Measurements from ENCODE around the gene TMED1.
"Not testable (repeated sequence)": the region's sequence is repeated elsewhere in the genome, so short reads cannot be mapped to it uniquely, and the experiment has no call there.

TMED1 gene

DNA sequence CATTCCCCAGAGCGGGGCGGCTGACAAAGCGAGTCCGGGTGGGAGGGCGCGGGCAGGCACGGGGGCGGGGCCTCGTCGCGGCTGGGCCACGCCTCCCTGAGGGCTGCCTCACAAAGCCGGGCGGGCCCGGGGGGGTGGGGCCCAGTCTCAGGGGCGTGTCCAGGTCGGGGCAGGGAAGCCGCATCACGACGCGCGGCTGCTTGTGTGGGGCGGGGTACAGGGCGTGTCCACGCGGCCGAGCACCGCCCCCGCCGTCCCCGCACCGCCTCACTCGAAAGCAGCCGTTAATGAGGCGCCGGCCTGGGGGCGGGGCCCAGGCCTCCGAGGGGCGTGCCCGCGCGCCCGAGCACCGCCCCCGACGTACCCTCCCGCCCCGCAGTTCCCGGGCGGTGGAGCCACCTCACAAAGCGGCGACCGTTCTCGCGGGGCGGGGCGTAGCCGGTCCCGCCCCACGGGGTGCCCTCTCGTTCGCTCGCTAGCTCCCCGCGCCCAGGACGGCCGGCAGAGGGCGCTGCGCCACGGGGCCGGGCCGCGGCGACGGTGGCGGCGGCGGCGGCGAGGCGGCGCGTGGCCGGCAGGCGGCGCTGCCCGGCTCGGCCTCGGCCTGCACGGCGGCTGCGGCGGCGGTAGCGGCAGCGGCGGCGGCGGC, 35.1 kb upstream of the TMED1 start, which contains the start of gene CARM1:
TSS of gene CARM1 (plus strand) at position 599 of the 649 bp plus-strand sequence. CDS start 150 bp downstream, outside the sequence.
- Histone ChIP-seq H3K9me3 (no peaks in the 10 kb centered on the region), H3K36me3 (no peaks in the 10 kb centered on the region), H3K4me3 (ENCODE audit: low read depth, low read length) (peak within 1 kb of the TSS; percentile 75), H3K27me3 (no peaks in the 10 kb centered on the region), H3K4me1 (no peaks in the 10 kb centered on the region; the same call in 1 of the 2 replicates)
- TF ChIP-seq, protein P1, sequence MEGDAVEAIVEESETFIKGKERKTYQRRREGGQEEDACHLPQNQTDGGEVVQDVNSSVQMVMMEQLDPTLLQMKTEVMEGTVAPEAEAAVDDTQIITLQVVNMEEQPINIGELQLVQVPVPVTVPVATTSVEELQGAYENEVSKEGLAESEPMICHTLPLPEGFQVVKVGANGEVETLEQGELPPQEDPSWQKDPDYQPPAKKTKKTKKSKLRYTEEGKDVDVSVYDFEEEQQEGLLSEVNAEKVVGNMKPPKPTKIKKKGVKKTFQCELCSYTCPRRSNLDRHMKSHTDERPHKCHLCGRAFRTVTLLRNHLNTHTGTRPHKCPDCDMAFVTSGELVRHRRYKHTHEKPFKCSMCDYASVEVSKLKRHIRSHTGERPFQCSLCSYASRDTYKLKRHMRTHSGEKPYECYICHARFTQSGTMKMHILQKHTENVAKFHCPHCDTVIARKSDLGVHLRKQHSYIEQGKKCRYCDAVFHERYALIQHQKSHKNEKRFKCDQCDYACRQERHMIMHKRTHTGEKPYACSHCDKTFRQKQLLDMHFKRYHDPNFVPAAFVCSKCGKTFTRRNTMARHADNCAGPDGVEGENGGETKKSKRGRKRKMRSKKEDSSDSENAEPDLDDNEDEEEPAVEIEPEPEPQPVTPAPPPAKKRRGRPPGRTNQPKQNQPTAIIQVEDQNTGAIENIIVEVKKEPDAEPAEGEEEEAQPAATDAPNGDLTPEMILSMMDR (IDR thresholded peaks at IDR 0.05; ENCODE audit: low read depth, low read length) = peak; percentile 39
- DNase-seq = peak; percentile 100

DNA sequence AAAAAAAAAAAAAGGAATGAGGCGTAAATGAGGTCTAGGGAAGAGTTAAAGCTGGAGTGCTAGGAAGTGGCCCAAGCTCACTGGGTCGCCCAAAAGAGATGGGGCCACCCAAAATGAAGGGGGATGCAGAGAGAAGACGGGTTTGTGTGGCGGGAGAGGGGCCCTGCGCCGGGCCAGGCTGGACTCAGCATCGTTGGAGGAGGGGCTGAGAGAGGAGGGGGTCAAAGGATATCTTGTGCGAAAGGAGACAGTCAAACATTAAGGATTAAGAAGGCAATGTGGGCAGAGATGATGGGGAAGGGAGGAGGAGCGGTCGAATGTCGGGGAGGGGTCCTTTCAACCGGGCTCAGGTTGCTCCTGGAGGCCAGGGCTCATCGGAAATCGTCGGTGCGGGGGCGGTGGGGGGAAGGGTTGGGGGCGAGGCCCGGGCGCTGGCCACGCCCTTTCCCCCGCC, 34.5 kb upstream of the TMED1 start:
- H3K27me3 ChIP-seq = no peaks in the 10 kb centered on the region
- H3K9me3 ChIP-seq = no peaks in the 10 kb centered on the region
- no peak for DNase-seq
- TF ChIP-seq, protein P1 (IDR thresholded peaks at IDR 0.05; ENCODE audit: low read depth, low read length) = no peak
- peak overlapping the region; percentile 65 for H3K4me3 ChIP-seq (ENCODE audit: low read depth, low read length)
- H3K4me1 ChIP-seq = no peaks in the 10 kb centered on the region; the same call in 1 of the 2 replicates
- H3K36me3 ChIP-seq = no peaks in the 10 kb centered on the region

DNA sequence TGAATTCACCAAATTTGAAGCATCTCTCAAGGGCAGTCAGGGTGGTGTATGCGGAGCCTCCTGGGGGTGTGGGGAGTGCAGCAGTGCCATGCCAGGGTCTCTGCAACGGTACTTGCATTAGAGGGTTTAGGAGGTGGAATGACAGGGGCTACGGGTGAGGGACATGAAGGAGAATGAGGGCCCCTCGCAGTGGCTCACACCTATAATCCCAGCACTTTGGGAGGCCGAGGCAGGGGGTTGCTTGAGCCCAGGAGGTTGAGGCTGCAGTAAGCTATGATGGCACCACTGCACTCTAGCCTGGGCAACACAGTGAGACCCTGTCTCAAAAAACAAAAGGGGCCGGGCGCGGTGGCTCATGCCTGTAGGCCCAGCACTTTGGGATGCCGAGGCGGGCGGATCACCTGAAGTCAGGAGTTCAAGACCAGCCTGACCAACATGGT, 33.9 kb upstream of the TMED1 start:
- H3K4me3 ChIP-seq (ENCODE audit: low read depth, low read length); H3K9me3 ChIP-seq; H3K4me1 ChIP-seq; H3K27me3 ChIP-seq; DNase-seq; H3K36me3 ChIP-seq: not testable (repeated sequence)

DNA sequence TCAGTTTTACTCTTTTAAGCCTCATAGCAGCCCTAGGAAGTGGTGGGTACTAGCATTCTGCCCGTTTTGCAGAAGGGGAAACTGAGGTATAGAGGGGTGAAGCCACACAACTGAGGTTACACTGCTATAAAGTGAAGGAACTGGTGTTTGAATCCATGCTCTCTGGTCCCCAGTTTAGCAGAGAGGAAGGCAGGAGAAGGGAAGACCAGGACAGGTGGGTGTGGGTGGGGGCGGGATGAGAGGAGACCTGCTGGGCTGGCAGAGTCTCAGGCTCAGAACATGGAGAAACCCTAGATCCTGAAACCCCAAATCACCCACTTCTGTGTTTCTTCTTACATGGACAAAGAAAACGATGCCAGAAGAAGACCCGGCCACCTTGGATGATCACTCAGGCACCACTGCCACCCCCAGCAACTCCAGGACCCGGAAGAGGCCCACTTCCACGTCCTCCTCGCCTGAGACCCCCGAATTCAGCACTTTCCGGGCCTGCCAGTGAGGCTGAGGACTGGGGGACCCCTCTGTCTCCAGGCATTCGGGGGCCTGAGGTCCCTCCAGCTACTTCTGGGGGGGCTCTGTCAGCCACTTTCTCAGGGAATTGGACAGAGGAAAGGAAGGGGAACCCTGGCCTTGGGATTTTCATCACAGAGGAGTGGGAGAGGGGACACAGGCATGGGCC, 33.0 kb upstream of the TMED1 start:
- H3K9me3 ChIP-seq = no peaks in the 10 kb centered on the region
- H3K36me3 ChIP-seq = no peaks in the 10 kb centered on the region
- TF ChIP-seq, protein P1 (IDR thresholded peaks at IDR 0.05; ENCODE audit: low read depth, low read length) = no peak
- H3K4me3 ChIP-seq (ENCODE audit: low read depth, low read length) = no peak overlapping the region
- no peaks in the 10 kb centered on the region for H3K27me3 ChIP-seq
- DNase-seq = no peak
- no peaks in the 10 kb centered on the region; the same call in 1 of the 2 replicates for H3K4me1 ChIP-seq

DNA sequence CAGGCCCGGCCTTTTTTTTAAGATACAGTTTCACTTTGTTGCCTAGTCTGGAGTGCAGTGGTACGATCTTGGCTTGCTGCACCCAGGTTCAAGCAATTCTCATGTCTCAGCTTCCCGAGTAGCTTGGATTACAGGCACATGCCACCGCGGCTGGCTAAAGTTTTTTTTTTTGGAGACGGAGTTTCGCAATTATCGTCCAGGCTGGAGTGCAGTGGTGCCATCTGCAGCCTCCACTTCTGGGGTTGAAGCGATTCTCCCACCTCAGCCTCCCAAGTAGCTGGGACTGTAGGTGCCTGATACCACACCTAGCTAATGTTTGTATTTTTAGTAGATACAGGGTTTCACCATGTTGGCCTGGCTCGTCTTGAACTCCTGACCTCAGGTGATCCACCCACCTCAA, 30.5 kb upstream of the TMED1 start:
- H3K27me3 ChIP-seq = no peaks in the 10 kb centered on the region
- TF ChIP-seq, protein P1 (IDR thresholded peaks at IDR 0.05; ENCODE audit: low read depth, low read length) = no peak
- no peak overlapping the region for H3K4me3 ChIP-seq (ENCODE audit: low read depth, low read length)
- H3K4me1 ChIP-seq = no peaks in the 10 kb centered on the region; the same call in 1 of the 2 replicates
- no peaks in the 10 kb centered on the region for H3K36me3 ChIP-seq
- H3K9me3 ChIP-seq = no peaks in the 10 kb centered on the region
- no peak for DNase-seq

DNA sequence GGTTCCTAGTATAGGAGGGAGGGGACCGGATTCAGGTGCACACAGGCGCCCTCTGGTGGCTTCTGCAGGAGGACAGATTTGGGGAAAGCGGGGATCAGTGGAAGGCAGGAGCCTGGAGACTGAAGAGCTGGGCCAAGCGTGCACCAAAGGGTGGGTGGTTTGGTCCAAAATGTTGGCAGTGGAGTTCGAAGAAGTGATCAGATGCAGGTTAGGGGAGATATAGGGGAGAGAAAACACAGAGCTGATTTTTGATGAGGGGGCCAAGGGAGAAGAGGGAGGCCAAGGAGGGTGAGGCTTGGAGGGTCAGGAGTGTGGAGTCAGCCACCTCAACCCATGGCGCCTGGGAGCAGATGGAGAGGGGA, 28.5 kb upstream of the TMED1 start:
- Histone ChIP-seq H3K4me3 (ENCODE audit: low read depth, low read length) (no peak overlapping the region), H3K36me3 (no peaks in the 10 kb centered on the region), H3K27me3 (no peaks in the 10 kb centered on the region), H3K4me1 (no peaks in the 10 kb centered on the region), H3K9me3 (no peaks in the 10 kb centered on the region)
- TF ChIP-seq, protein P1 (IDR thresholded peaks at IDR 0.05; ENCODE audit: low read depth, low read length) = peak; percentile 97
- DNase-seq = peak; percentile 88
